Mesendoderm (in vitro differentiated cells): ENCODE results near the gene LSM12.

Experiments
- DNase-seq: peaks from one replicate; pipeline ENCODE4 v3.0.0; 2013
- H2AK5ac ChIP-seq: 2 replicates; pipeline ENCODE4 v1.6.1; 2013; ENCODE audit warnings: low read length, inconsistent platforms
- H2BK120ac ChIP-seq: 2 replicates; pipeline ENCODE4 v1.6.1; 2013; ENCODE audit warnings: low read depth, mild to moderate bottlenecking, low read length, moderate library complexity, mixed read lengths
- H2BK15ac ChIP-seq: replicated peaks from 2 replicates; pipeline ENCODE4 v1.6.1; 2013; ENCODE audit warnings: low read depth, mild to moderate bottlenecking, moderate library complexity
- H2BK5ac ChIP-seq: 2 replicates; pipeline ENCODE4 v1.6.1; 2013; ENCODE audit warnings: low read length, inconsistent platforms
- H3K18ac ChIP-seq: 2 replicates; pipeline ENCODE4 v1.6.1; 2013; ENCODE audit warnings: mild to moderate bottlenecking, low read length, mixed read lengths
- H3K23ac ChIP-seq: one replicate; pipeline ENCODE4 v1.6.1; 2013; ENCODE audit warnings: low read length
- H3K27ac ChIP-seq: 2 replicates; pipeline ENCODE4 v1.5.1; 2013; ENCODE audit warnings: low read depth, mild to moderate bottlenecking, inconsistent platforms, low read length, moderate library complexity
- H3K27me3 ChIP-seq: 2 replicates; pipeline ENCODE4 v1.6.1; 2013; ENCODE audit warnings: low read length, control low read depth, mild to moderate bottlenecking, inconsistent platforms; ENCODE audit not compliant: insufficient read depth, poor library complexity
- H3K36me3 ChIP-seq: 2 replicates; pipeline ENCODE4 v1.6.1; 2013; ENCODE audit warnings: low read length, inconsistent platforms; ENCODE audit not compliant: control insufficient read depth, insufficient read depth
- H3K4ac ChIP-seq: one replicate; pipeline ENCODE4 v1.6.1; 2013; ENCODE audit warnings: low read depth, mild to moderate bottlenecking, low read length, moderate library complexity
- H3K4me1 ChIP-seq: 2 replicates; pipeline ENCODE4 v1.6.1; 2013; ENCODE audit warnings: low read depth, low read length, inconsistent platforms; ENCODE audit not compliant: control insufficient read depth
- H3K4me2 ChIP-seq: 2 replicates; pipeline ENCODE4 v1.6.1; 2013; ENCODE audit warnings: low read length
- H3K4me3 ChIP-seq: 2 replicates; pipeline ENCODE4 v1.5.1; 2013; ENCODE audit warnings: mild to moderate bottlenecking, low read length
- H3K56ac ChIP-seq: one replicate; pipeline ENCODE4 v1.6.1; 2013; ENCODE audit warnings: low read length
- H3K79me1 ChIP-seq: 2 replicates; pipeline ENCODE4 v1.6.1; 2013; ENCODE audit warnings: low read length, inconsistent platforms
- H3K79me2 ChIP-seq: 2 replicates; pipeline ENCODE4 v1.6.1; 2013; ENCODE audit warnings: mild to moderate bottlenecking, low read length; ENCODE audit not compliant: control insufficient read depth, insufficient read depth
- H3K9ac ChIP-seq: 2 replicates; pipeline ENCODE4 v1.6.1; 2013; ENCODE audit warnings: low read length, inconsistent platforms
- H4K5ac ChIP-seq: one replicate; pipeline ENCODE4 v1.6.1; 2013; ENCODE audit warnings: low read length
- H4K8ac ChIP-seq: one replicate; pipeline ENCODE4 v1.6.1; 2013; ENCODE audit warnings: low read depth, mild to moderate bottlenecking, control low read depth, low read length, moderate library complexity
- WGBS: extraction: QIAGEN DNeasy Blood & Tissue Kit; methylation state at CpG from one replicate; pipeline ENCODE4 v1.1.7; 2013; ENCODE audit warnings: low lambda C conversion rate, missing lambda C conversion rate; ENCODE audit not compliant: insufficient coverage; ENCODE audit errors: extremely low coverage; 5-methylcytosine and 5-hydroxymethylcytosine counted together

Gene LSM12

DNA sequence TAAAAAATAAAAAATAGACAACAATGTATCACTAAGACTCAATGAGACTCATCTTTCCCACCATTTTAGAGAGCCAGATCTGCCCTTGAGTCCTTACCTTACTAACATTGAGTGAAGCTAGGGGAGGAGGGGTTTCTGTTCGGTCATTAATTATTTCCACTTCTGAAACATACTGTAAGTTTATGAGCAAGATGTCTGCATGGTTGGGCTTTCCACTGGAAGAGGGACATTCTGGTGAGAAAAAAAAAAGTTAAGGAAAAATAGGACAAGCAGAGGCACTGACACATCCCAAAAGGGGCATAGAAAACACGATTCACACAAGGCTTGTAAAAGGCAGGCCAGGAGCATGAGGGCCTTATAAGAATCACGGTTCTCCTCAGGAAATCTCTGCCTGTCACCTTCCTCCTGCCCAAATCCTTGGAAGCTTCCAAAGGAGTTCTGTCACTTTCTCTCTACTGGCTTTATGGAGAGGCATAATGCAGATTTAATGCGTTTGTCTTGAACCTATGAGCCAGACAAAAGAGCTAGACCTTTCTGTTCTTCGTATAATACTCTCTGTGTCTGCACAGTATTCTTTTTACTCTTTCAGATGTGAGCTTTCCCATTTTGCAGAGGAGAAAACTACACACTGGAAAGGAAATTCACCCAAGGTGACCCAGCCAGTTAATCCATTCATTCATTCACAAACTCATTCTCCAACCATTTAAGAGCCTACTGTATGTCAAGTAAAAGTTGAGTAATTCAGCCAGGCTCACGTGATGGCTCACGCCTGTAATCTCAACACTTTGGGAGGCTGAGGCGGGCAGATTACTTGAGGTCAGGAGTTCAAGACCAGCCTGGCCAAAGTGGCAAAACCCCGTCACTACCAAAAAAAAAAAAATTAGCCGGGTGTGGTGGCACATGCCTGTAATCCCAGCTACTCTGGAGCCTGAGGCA is 2.5 kb downstream of the LSM12 start:
- DNase-seq: no peak
- Histone ChIP-seq H3K4me3 (no peak overlapping the region), H2BK120ac (no peak overlapping the region), H2AK5ac (no peak overlapping the region), H3K4me2 (no peak overlapping the region), H3K56ac (peak overlapping the region; percentile 25), H3K79me2 (peaks cover 63% of the 10 kb centered on the region), H3K27ac (no peak overlapping the region), H4K5ac (no peak overlapping the region), H2BK5ac (no peak overlapping the region), H3K36me3 (peaks cover 5% of the 10 kb centered on the region), H3K4ac (no peak overlapping the region), H3K27me3 (no peaks in the 10 kb centered on the region), H3K23ac (no peak overlapping the region), H3K79me1 (peaks cover 8% of the 10 kb centered on the region), H2BK15ac (no peak overlapping the region), H3K9ac (peak overlapping the region; percentile 2), H4K8ac (no peak overlapping the region), H3K4me1 (no peaks in the 10 kb centered on the region), H3K18ac (no peak overlapping the region)
- WGBS: no CpG with 5 or more reads among the region's 10 CpGs

DNA sequence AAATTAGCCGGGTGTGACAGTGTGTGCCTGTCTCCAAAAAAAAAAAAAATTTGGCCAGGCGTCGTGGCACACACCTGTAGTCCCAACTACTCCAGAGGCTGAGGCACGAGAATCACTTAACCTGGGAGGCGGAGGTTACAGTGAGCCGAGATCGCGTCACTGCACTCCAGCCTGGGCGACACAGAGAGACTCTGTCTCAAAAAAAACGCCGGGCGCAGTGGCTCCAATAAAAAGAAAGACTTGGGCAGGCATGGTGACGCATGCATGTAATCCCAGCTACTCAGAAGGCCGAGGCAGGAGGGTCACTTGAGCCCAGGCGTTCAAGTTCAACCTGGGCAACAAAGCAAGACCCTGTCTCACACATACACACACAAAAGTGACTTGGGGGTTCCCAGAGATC is 3.6 kb downstream of the LSM12 start:
- Histone ChIP-seq H3K27ac (no peak overlapping the region), H3K9ac (no peak overlapping the region), H3K56ac (no peak overlapping the region), H4K5ac (no peak overlapping the region), H3K79me2 (peaks cover 69% of the 10 kb centered on the region), H2BK120ac (no peak overlapping the region), H3K79me1 (peaks cover 11% of the 10 kb centered on the region), H3K23ac (no peak overlapping the region), H3K18ac (no peak overlapping the region), H3K36me3 (peaks cover 5% of the 10 kb centered on the region), H2AK5ac (no peak overlapping the region), H3K4me3 (no peak overlapping the region), H2BK15ac (no peak overlapping the region), H3K4me2 (no peak overlapping the region), H3K27me3 (no peaks in the 10 kb centered on the region), H3K4me1 (no peaks in the 10 kb centered on the region), H4K8ac (no peak overlapping the region), H3K4ac (no peak overlapping the region), H2BK5ac (no peak overlapping the region)
- no peak for DNase-seq
- WGBS: no CpG with 5 or more reads among the region's 15 CpGs

DNA sequence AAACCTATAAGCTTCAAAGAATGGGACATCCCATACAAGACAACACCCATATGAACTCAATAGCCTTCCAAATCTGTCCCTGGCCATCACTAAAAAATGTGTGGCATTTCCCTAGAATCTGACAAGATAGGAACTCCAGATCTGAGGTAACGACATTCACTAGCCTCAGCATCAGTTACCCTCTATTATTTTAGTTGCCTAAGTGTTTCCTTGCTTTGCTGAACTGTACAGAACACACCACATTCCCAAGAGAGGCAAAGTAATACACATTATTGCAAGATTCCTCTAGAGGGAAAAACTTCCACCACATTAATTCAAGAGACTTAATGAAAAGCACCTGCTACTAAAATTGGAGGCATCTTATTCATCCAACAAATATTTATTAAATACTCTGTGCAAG is 5.0 kb downstream of the LSM12 start:
- Histone ChIP-seq H3K79me1 (peaks cover 11% of the 10 kb centered on the region), H3K27ac (no peak overlapping the region), H3K4me3 (no peak overlapping the region), H3K23ac (no peak overlapping the region), H2BK15ac (no peak overlapping the region), H3K79me2 (peaks cover 74% of the 10 kb centered on the region), H2AK5ac (no peak overlapping the region), H2BK120ac (no peak overlapping the region), H3K27me3 (no peaks in the 10 kb centered on the region), H3K56ac (no peak overlapping the region), H3K4me2 (no peak overlapping the region), H4K8ac (no peak overlapping the region), H3K4me1 (no peaks in the 10 kb centered on the region), H3K9ac (no peak overlapping the region), H4K5ac (no peak overlapping the region), H3K36me3 (peaks cover 5% of the 10 kb centered on the region), H3K4ac (no peak overlapping the region), H2BK5ac (no peak overlapping the region), H3K18ac (no peak overlapping the region)
- no CpG with 5 or more reads among the region's 1 CpG for WGBS
- DNase-seq: peak; percentile 39

DNA sequence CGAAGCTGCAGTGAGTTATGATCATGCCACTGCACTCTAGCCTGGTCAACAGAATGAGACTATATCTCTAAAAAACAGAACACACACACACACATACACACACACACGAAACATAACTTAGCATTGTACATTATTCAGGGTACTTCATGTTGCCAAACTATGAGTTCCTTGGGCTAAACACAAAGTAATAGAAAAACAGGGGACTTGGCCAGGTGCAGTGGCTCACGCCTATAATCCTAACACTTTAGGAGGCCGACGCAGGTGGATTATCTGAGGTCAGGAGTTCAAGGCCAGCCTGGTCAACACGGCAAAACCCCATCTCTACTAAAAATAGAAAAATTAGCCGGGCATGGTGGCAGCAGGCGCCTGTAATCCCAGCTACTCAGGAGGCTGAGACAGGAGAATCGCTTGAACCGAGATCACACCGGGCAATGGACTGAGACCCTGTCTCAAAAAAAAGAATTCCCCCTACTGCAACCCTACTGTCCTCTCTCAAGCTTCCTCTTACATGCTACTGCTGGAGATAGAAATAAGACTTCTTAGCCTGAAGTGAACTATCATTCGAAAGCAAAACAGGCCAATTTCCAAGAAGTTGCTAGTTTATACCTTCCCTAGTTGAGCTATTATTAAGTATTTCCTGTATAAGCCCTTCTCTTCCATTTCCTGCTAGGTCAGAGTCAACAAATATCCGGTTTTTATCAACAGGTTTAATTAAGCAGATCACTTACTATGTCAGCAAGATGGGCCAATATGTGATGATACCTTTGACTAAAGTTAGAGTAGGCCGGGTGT is 7.2 kb downstream of the LSM12 start:
- no peak overlapping the region for H3K27ac ChIP-seq
- no peak overlapping the region for H4K8ac ChIP-seq
- no peak overlapping the region for H2BK5ac ChIP-seq
- H3K56ac ChIP-seq: no peak overlapping the region
- no CpG with 5 or more reads among the region's 14 CpGs for WGBS
- H3K27me3 ChIP-seq: no peaks in the 10 kb centered on the region
- H3K79me1 ChIP-seq: peaks cover 14% of the 10 kb centered on the region
- peaks cover 5% of the 10 kb centered on the region for H3K36me3 ChIP-seq
- no peaks in the 10 kb centered on the region for H3K4me1 ChIP-seq
- H3K23ac ChIP-seq: no peak overlapping the region
- no peak overlapping the region for H2BK120ac ChIP-seq
- H3K4me3 ChIP-seq: no peak overlapping the region
- no peak overlapping the region for H3K4ac ChIP-seq
- no peak overlapping the region for H4K5ac ChIP-seq
- no peak overlapping the region for H3K4me2 ChIP-seq
- peaks cover 66% of the 10 kb centered on the region for H3K79me2 ChIP-seq
- DNase-seq: no peak
- no peak overlapping the region for H3K18ac ChIP-seq
- H2AK5ac ChIP-seq: no peak overlapping the region
- no peak overlapping the region for H2BK15ac ChIP-seq
- H3K9ac ChIP-seq: no peak overlapping the region

DNA sequence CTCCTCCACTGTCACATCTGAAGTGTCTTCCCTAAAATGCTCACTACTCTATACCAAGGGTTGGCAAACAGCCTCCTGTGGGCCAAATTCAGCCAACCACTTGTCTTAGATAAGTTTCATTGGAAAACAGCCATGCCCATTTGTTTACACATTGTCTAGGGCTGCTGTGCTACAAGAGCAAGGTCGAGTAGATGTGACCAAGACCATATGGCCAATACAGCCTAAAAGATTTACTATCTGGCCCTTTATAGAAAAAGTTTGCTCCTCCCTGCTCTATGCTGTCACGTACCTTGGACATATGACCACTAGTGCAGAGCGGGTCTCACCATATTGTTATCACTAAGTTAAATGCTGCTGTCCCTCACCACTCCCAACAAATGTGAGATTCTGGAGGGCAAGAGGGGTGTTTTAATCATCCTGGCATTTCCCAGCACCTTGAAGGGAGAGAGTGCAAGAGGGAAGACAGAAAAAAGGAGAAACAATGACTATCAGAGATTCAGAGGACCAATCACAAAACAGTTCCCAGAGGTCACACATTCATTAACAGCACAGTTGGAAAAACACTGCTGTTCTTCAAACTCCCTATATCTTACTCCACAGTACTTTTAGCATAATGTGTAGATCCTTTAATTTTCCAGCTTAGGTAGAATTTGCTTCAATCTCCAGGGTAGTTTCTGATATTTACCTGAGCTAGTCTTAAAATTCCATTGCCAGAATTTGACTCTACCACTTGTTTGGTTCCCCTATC is 13.2 kb downstream of the LSM12 start:
- H3K4me1 ChIP-seq: no peaks in the 10 kb centered on the region
- no peak overlapping the region for H4K5ac ChIP-seq
- H3K27me3 ChIP-seq: no peaks in the 10 kb centered on the region
- H2BK120ac ChIP-seq: no peak overlapping the region
- no peak overlapping the region for H3K23ac ChIP-seq
- peaks cover 8% of the 10 kb centered on the region for H3K36me3 ChIP-seq
- no peak overlapping the region for H3K4ac ChIP-seq
- no peak overlapping the region for H3K56ac ChIP-seq
- peaks cover 50% of the 10 kb centered on the region for H3K79me2 ChIP-seq
- no peak overlapping the region for H2BK5ac ChIP-seq
- H2BK15ac ChIP-seq: no peak overlapping the region
- no peak overlapping the region for H2AK5ac ChIP-seq
- H3K79me1 ChIP-seq: peaks cover 18% of the 10 kb centered on the region
- no peak overlapping the region for H3K9ac ChIP-seq
- H3K4me2 ChIP-seq: no peak overlapping the region
- no peak overlapping the region for H3K4me3 ChIP-seq
- no peak overlapping the region for H3K18ac ChIP-seq
- no peak overlapping the region for H3K27ac ChIP-seq
- DNase-seq: no peak
- WGBS: no CpG with 5 or more reads among the region's 3 CpGs
- H4K8ac ChIP-seq: no peak overlapping the region
